Peyer's patch (tissue), 4 donors: ENCODE data around the gene JUN.

Experiments used
- POLR2A ChIP-seq, 2 donors: fragments of 450-650 bp; IDR thresholded peaks; one replicate each; pipeline ENCODE4 v1.5.1; 2017; ENCODE audit warnings: antibody characterized with exemption in 2 of 2, mild to moderate bottlenecking in 2 of 2, moderate library complexity in 2 of 2
- TF ChIP-seq, protein P1 (sequence below), 6 experiments: fragments of 450-650 bp in 4 of 6; fragments of 200-600 bp in 2 of 6; sonication (generic) in 1 of 6; IDR thresholded peaks; one replicate each; pipeline ENCODE4 v1.5.1; 2017 to 2019; ENCODE audit warnings: antibody characterized with exemption in 6 of 6, mild to moderate bottlenecking in 3 of 6, moderate library complexity in 1 of 6

DNA sequence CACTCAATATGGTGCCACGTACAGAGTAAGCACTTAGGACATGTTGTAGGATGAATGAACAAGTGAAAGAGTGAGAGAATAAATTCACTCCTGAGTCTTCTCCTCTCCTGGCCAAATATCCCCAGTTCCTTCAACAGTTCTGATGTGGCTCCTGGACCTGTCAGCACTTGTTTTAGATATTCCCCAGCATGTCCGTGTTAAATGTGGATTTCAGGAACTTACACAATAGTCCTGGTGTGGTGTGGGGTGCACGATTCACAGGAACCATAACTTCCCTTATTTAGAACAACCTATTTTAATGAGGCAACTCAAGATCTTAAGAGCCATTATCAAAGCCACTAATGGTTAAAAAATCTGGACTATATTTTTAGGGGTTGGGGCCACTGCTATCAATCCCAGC lies 45.0 kb downstream of the JUN start:
- TF ChIP-seq POLR2A (IDR thresholded peaks at IDR 0.05) = no peak
- TF ChIP-seq, protein P1, sequence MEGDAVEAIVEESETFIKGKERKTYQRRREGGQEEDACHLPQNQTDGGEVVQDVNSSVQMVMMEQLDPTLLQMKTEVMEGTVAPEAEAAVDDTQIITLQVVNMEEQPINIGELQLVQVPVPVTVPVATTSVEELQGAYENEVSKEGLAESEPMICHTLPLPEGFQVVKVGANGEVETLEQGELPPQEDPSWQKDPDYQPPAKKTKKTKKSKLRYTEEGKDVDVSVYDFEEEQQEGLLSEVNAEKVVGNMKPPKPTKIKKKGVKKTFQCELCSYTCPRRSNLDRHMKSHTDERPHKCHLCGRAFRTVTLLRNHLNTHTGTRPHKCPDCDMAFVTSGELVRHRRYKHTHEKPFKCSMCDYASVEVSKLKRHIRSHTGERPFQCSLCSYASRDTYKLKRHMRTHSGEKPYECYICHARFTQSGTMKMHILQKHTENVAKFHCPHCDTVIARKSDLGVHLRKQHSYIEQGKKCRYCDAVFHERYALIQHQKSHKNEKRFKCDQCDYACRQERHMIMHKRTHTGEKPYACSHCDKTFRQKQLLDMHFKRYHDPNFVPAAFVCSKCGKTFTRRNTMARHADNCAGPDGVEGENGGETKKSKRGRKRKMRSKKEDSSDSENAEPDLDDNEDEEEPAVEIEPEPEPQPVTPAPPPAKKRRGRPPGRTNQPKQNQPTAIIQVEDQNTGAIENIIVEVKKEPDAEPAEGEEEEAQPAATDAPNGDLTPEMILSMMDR (IDR thresholded peaks at IDR 0.05) = no peak
